HepG2 (cell line): Measurements from ENCODE around the gene TRIO. TPM values are rescaled to one million over a fixed set of nuclear protein-coding genes. Genes with fewer than 3 reads are reported as not detected.

Experiments
- ATAC-seq: fragments of 200-7000 bp; cut with Tn5 transposase; 3 replicates; pipeline ENCODE4 v1.9.1; 2020; ENCODE audit warnings: mild to moderate bottlenecking, moderate library complexity
- BruUV-seq: library from RNA; stranded (reverse); fragments of 400-500 nt; replicated peaks from 2 replicates; lab custom pipeline; 2021; lab: Mats Ljungman, UMichigan
- CTCF ChIA-PET: fragments of 300-600 bp; formaldehyde crosslinking; extraction: SDS; loops from one replicate; lab custom pipeline; 2021; ENCODE audit warnings: low total read pairs, inconsistent platforms, low intra/inter-chr PET ratio; lab: Yijun Ruan, JAX
- POLR2A ChIA-PET: fragments of 350-600 bp; sonication (Branson Sonifier 250); formaldehyde crosslinking; loops from one replicate; lab custom pipeline; 2020; ENCODE audit warnings: antibody characterized with exemption, inconsistent platforms; lab: Yijun Ruan, JAX
- DNase-seq: peaks from one replicate; pipeline ENCODE4 v3.0.0-alpha.2; 2015; ENCODE audit warnings: low spot score
- FAIRE-seq: peaks from 3 replicates; lab custom pipeline; 2011; peaks lifted over from hg19 to GRCh38; lab: Jason Lieb, UNC
- H2AFZ ChIP-seq: one replicate; pipeline ENCODE4 v1.6.1; 2011; ENCODE audit warnings: low read length, inconsistent platforms
- H3K27ac ChIP-seq: fragments of 300-600 bp; 3 replicates; pipeline ENCODE4 v1.8.0; 2011; ENCODE audit warnings: mixed run types, mild to moderate bottlenecking, mixed read lengths, low read length, inconsistent platforms; ENCODE audit not compliant: insufficient read depth; ENCODE audit errors: extremely low read length
- H3K27me3 ChIP-seq, 2 experiments: fragments of 200-600 bp in 1 of 2; 2 replicates in 1 of 2; 3 replicates in 1 of 2; pipeline versions ENCODE4 v1.6.0 to v1.8.0; 2011; ENCODE audit warnings: low read length in 2 of 2, mild to moderate bottlenecking in 2 of 2, moderate library complexity in 2 of 2, inconsistent platforms in 1 of 2; ENCODE audit not compliant: insufficient read depth in 2 of 2, control insufficient read depth in 1 of 2
- H3K36me3 ChIP-seq, 2 experiments: fragments of 200-600 bp in 1 of 2; replicated peaks in 1 of 2; 2 replicates in 1 of 2; 3 replicates in 1 of 2; pipeline versions ENCODE4 v1.5.1 to v1.8.0; 2011; ENCODE audit warnings: low read length in 2 of 2, inconsistent platforms in 1 of 2; ENCODE audit not compliant: insufficient read depth in 2 of 2, control insufficient read depth in 1 of 2
- H3K4me1 ChIP-seq: 2 replicates; pipeline ENCODE4 v1.5.1; 2012; ENCODE audit warnings: low read length, inconsistent platforms; ENCODE audit not compliant: insufficient read depth
- H3K4me2 ChIP-seq: 2 replicates; pipeline ENCODE4 v1.6.0; 2011; ENCODE audit warnings: low read depth, low read length, inconsistent platforms
- H3K4me3 ChIP-seq, 3 experiments: fragments of 200-600 bp in 1 of 3; sonication (generic), shearing (Covaris generic) in 1 of 3; replicated peaks in 1 of 3; 2 replicates each; pipeline ENCODE4 v1.5.1; 2011 to 2016; ENCODE audit warnings: low read length in 3 of 3, inconsistent platforms in 2 of 3, low read depth in 2 of 3, mild to moderate bottlenecking in 2 of 3, control low read depth in 1 of 3, mixed read lengths in 1 of 3; ENCODE audit not compliant: insufficient read depth in 1 of 3
- H3K79me2 ChIP-seq: one replicate; pipeline ENCODE4 v1.6.1; 2011; ENCODE audit warnings: low read length, inconsistent platforms; ENCODE audit not compliant: insufficient read depth
- H3K9ac ChIP-seq: 2 replicates; pipeline ENCODE4 v1.6.0; 2011; ENCODE audit warnings: mild to moderate bottlenecking, low read depth, low read length, inconsistent platforms; ENCODE audit not compliant: insufficient read depth
- H3K9me3 ChIP-seq: 2 replicates; pipeline ENCODE4 v1.5.1; 2012; ENCODE audit warnings: mild to moderate bottlenecking, low read length
- H4K20me1 ChIP-seq: 2 replicates; pipeline ENCODE4 v1.6.0; 2011; ENCODE audit warnings: inconsistent platforms, mild to moderate bottlenecking, low read length, moderate library complexity; ENCODE audit not compliant: insufficient read depth
- ZBTB38 ChIP-seq: sonication (generic); formaldehyde crosslinking; IDR thresholded peaks from 2 replicates; pipeline ENCODE4 v1.5.1; 2020; ENCODE audit warnings: mild to moderate bottlenecking, missing genetic modification reagents
- ZNF180 ChIP-seq: sonication (generic); formaldehyde crosslinking; IDR thresholded peaks from 2 replicates; pipeline ENCODE4 v1.4.0; 2020; ENCODE audit warnings: low read depth, missing genetic modification reagents, borderline replicate concordance
- ZNF607 ChIP-seq: sonication (generic); formaldehyde crosslinking; IDR thresholded peaks from 2 replicates; pipeline ENCODE4 v1.5.1; 2020; ENCODE audit warnings: missing genetic modification reagents, mild to moderate bottlenecking, borderline replicate concordance
- WGBS: methylation state at CpG from one replicate; pipeline ENCODE4 v1.1.6; 2017; ENCODE audit warnings: low lambda C conversion rate; 5-methylcytosine and 5-hydroxymethylcytosine counted together
- in situ Hi-C: cut with HindIII; loops from 2 replicates; pipeline ENCODE4 v1.10.0; 2017; ENCODE audit warnings: low pct_unique_long_range_greater_than_20kb; ENCODE audit not compliant: extremely low pct_ligation_motif_present
- intact Hi-C: fragments of 100-400 bp; cut with micrococcal nuclease; formaldehyde crosslinking; loops from one replicate; pipeline ENCODE4 v1.10.0; 2022; ENCODE audit not compliant: unreplicated experiment
- polyA plus RNA-seq, 8 experiments: library from polyadenylated mRNA; depleted of rRNA in 3 of 8; stranded (reverse) in 7 of 8; unstranded in 1 of 8; fragments of >200 nt; fragmentation: Illumina TruSeq in 4 of 8; extraction: Trizol in 4 of 8; gene quantifications; 2 replicates each; pipeline versions ENCODE4 v1.2.1 to v1.2.3, GENCODE V29; 2011 to 2016; ENCODE audit warnings: low read depth in 4 of 8, missing spikeins in 1 of 8, mixed read lengths in 1 of 8; ENCODE audit not compliant: insufficient read depth in 1 of 8
- total RNA-seq, 5 experiments: library from RNA; depleted of rRNA; stranded (reverse); fragments of >200 nt; fragmentation: Illumina TruSeq; extraction: Trizol; gene quantifications; 2 replicates each; pipeline ENCODE4 v1.2.3, GENCODE V29; 2016; ENCODE audit warnings: low read depth in 1 of 5
- TF ChIP-seq, protein P1 (sequence below): sonication (generic); formaldehyde crosslinking; IDR thresholded peaks from 2 replicates; pipeline ENCODE4 v1.5.1; 2020; ENCODE audit warnings: mild to moderate bottlenecking, missing genetic modification reagents, moderate library complexity

Gene TRIO
- total and polyA plus RNA-seq, 2 of the 13 experiments (the other 11 are each of a cell fraction or from before 2014, with no cell fraction given), result 45.2 to 45.9 TPM

DNA sequence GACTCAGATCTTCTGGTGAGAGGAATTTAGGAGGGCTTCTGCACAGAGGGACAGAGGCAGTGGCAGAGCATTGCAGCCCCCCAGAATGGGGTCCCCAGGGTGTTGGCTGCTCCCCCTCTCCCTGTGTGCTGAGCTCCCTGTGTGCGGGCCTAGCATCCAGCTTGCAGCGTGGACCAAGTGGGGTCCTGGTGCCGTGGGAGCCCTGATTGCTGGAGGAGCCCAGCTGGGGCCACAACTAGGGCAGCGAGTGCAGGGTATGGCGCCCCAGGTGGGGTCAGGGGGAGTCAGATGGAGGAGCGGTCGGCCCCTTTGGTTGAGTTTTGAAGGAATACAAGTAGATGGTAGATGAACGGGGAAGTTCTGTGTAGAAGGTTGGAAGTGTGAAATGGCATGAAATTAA, 66.7 kb downstream of the TRIO start:
- ChIA-PET CTCF (no interaction called here), POLR2A (interaction anchor here (1.2 kb wide), 1 partner anchor 60 kb away, joined by 3 read pairs; no protein-coding TSS in a partner anchor)
- no peak overlapping the region for H2AFZ ChIP-seq
- H3K9ac ChIP-seq, result no peak overlapping the region
- H3K4me3 ChIP-seq, result no peak overlapping the region
- in situ Hi-C loops, result loop anchor here (5.0 kb wide), 1 partner anchor 43 kb away; no protein-coding TSS in a partner anchor
- no peaks in the 10 kb centered on the region for H3K27me3 ChIP-seq
- ATAC-seq (no peak), DNase-seq (no peak), FAIRE-seq (no peak)
- intact Hi-C loops, result loop anchor here (5.0 to 10.0 kb wide), 2 partner anchors 38 to 675 kb away; no protein-coding TSS in a partner anchor
- no peak overlapping the region for H3K4me2 ChIP-seq
- H3K79me2 ChIP-seq, result peaks cover 90% of the 10 kb centered on the region
- H4K20me1 ChIP-seq, result peaks cover 8% of the 10 kb centered on the region
- BruUV-seq, result no TSS peak
- no peaks in the 10 kb centered on the region for H3K36me3 ChIP-seq
- WGBS, result 99% methylated on average over 8 of the region's 8 CpGs
- H3K27ac ChIP-seq, result peak overlapping the region; percentile 76
- no peak for TF ChIP-seq ZNF607 (CRISPR knock-in tag)
- TF ChIP-seq ZNF180, result no peak
- TF ChIP-seq, protein P1, sequence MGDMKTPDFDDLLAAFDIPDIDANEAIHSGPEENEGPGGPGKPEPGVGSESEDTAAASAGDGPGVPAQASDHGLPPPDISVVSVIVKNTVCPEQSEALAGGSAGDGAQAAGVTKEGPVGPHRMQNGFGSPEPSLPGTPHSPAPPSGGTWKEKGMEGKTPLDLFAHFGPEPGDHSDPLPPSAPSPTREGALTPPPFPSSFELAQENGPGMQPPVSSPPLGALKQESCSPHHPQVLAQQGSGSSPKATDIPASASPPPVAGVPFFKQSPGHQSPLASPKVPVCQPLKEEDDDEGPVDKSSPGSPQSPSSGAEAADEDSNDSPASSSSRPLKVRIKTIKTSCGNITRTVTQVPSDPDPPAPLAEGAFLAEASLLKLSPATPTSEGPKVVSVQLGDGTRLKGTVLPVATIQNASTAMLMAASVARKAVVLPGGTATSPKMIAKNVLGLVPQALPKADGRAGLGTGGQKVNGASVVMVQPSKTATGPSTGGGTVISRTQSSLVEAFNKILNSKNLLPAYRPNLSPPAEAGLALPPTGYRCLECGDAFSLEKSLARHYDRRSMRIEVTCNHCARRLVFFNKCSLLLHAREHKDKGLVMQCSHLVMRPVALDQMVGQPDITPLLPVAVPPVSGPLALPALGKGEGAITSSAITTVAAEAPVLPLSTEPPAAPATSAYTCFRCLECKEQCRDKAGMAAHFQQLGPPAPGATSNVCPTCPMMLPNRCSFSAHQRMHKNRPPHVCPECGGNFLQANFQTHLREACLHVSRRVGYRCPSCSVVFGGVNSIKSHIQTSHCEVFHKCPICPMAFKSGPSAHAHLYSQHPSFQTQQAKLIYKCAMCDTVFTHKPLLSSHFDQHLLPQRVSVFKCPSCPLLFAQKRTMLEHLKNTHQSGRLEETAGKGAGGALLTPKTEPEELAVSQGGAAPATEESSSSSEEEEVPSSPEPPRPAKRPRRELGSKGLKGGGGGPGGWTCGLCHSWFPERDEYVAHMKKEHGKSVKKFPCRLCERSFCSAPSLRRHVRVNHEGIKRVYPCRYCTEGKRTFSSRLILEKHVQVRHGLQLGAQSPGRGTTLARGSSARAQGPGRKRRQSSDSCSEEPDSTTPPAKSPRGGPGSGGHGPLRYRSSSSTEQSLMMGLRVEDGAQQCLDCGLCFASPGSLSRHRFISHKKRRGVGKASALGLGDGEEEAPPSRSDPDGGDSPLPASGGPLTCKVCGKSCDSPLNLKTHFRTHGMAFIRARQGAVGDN, result peak; percentile 43; the same call in 1 of the 2 replicates
- TF ChIP-seq ZBTB38 (CRISPR knock-in tag), result 0 out of 2 replicates have a peak, but pooled peaks have one; percentile 32
- H3K4me1 ChIP-seq, result peaks cover 96% of the 10 kb centered on the region
- no peaks in the 10 kb centered on the region for H3K9me3 ChIP-seq
